Measurements from ENCODE around the gene FRRS1L.

- TF ChIP-seq EZH2 (IDR thresholded peaks at IDR 0.05; ENCODE audit: insufficient read depth, low read length) (no peak), CTCF (IDR thresholded peaks at IDR 0.05; ENCODE audit: insufficient read depth, low read depth, low read length) (no peak)
Measured at GRCh38 chr9:109176963-109177362, 9.9 kb upstream of the FRRS1L start.

All from astrocyte (in vitro differentiated cells and primary cell).